Right renal pelvis (tissue), 4 donors: ENCODE results near the gene RASGRF1. TPM values are rescaled to one million over a fixed set of nuclear protein-coding genes. Genes with fewer than 3 reads are reported as not detected.

ENCODE experiments used
- DNase-seq, 4 donors: peaks; one replicate each; pipeline ENCODE4 v3.0.0-alpha.2; 2013; ENCODE audit warnings: low read depth in 4 of 4, low spot score in 3 of 4, missing footprints in 1 of 4
- polyA plus RNA-seq, 4 donors: library from polyadenylated mRNA; unstranded; fragments of 120-200 nt; gene quantifications; one replicate each; pipeline ENCODE4 v1.2.1, GENCODE V29; 2013; ENCODE audit not compliant: insufficient read length in 4 of 4

Gene RASGRF1
- polyA plus RNA-seq, 4 donors = 0.19 to 0.44 (median 0.40) TPM

GRCh38 chr15:79099692-79100091 lies 9.1 kb upstream of the RASGRF1 start:
- DNase-seq = no peak

- DNase-seq = no peak
These were observed 4.0 kb upstream of the RASGRF1 start for GRCh38 chr15:79094611-79095021.

- DNase-seq = no peak
These were observed 2.9 kb upstream of the RASGRF1 start for GRCh38 chr15:79093352-79093935.

GRCh38 chr15:79092382-79092781 lies 1.8 kb upstream of the RASGRF1 start:
- no peak for DNase-seq

GRCh38 chr15:79091204-79091867 lies 756 bp upstream of the RASGRF1 start:
- DNase-seq = no peak

- DNase-seq = no peak
These were observed 592 bp downstream of the RASGRF1 start for GRCh38 chr15:79089890-79090486.

GRCh38 chr15:79089331-79089889 lies 1.2 kb downstream of the RASGRF1 start:
- DNase-seq = no peak

GRCh38 chr15:79088426-79089205 lies 2.0 kb downstream of the RASGRF1 start:
- DNase-seq = no peak

- DNase-seq = no peak
These were observed 3.8 kb downstream of the RASGRF1 start for GRCh38 chr15:79086814-79087213.

GRCh38 chr15:79084308-79084968 lies 6.1 kb downstream of the RASGRF1 start:
- no peak for DNase-seq

GRCh38 chr15:79083154-79083553 lies 7.4 kb downstream of the RASGRF1 start:
- DNase-seq = no peak

- DNase-seq = no peak
These were observed 8.1 kb downstream of the RASGRF1 start for GRCh38 chr15:79082363-79083070.

- DNase-seq = no peak
These were observed 11.7 kb downstream of the RASGRF1 start for GRCh38 chr15:79078763-79079410.

GRCh38 chr15:79078003-79078402 lies 12.6 kb downstream of the RASGRF1 start:
- no peak for DNase-seq

GRCh38 chr15:79076661-79077060 lies 13.9 kb downstream of the RASGRF1 start:
- no peak for DNase-seq

- no peak for DNase-seq
These were observed 15.3 kb downstream of the RASGRF1 start for GRCh38 chr15:79075256-79075655.

- DNase-seq = no peak
These were observed 17.2 kb downstream of the RASGRF1 start for GRCh38 chr15:79073336-79073735.

- DNase-seq = no peak
These were observed 18.7 kb downstream of the RASGRF1 start for GRCh38 chr15:79071901-79072300.

GRCh38 chr15:79068790-79069189 lies 21.8 kb downstream of the RASGRF1 start:
- no peak for DNase-seq
